Mesenteric fat pad (tissue), 1 donor: ENCODE data around the gene RNASE13. TPM values are rescaled to one million over a fixed set of nuclear protein-coding genes. Genes with fewer than 3 reads are reported as not detected.

ENCODE experiments used
- DNase-seq: peaks from one replicate; pipeline ENCODE4 v3.0.0-alpha.2; 2020; ENCODE audit warnings: low spot score
- total RNA-seq: library from RNA; stranded (reverse); fragmentation: NEBNext Ultra II Directional; extraction: Animal tissue kit (Norgen Biotek cat#: 25700); gene quantifications from one replicate; pipeline ENCODE4 v1.2.1, GENCODE V29; 2021
- donor health status: DM: yes; HTN: yes; CAD: no.

The RNASE13 gene
- total RNA-seq, 1 donor from 2014 or later: not detected

GRCh38 chr14:21066882-21067502, 32.4 kb upstream of the RNASE13 start:
- DNase-seq: no peak

- no peak for DNase-seq
These were observed 28.9 kb upstream of the RNASE13 start for GRCh38 chr14:21063479-21063878.

- DNase-seq: no peak
These were observed 26.7 kb upstream of the RNASE13 start for GRCh38 chr14:21061347-21061668.

- DNase-seq: no peak
These were observed 26.2 kb upstream of the RNASE13 start for GRCh38 chr14:21060614-21061346.

GRCh38 chr14:21059842-21060613, 25.4 kb upstream of the RNASE13 start:
- DNase-seq: no peak

- DNase-seq: no peak
These were observed 24.3 kb upstream of the RNASE13 start for GRCh38 chr14:21058903-21059302.

GRCh38 chr14:21057803-21058675, 23.4 kb upstream of the RNASE13 start, which contains the start of gene RNASE8:
RNASE8 (plus strand) TSS chr14:21057822; CDS start chr14:21057893, 71 bp downstream.
- DNase-seq: no peak

- DNase-seq: no peak
These were observed 22.0 kb upstream of the RNASE13 start for GRCh38 chr14:21056520-21057163.

- no peak for DNase-seq
These were observed 21.0 kb upstream of the RNASE13 start for GRCh38 chr14:21055432-21056117.

GRCh38 chr14:21054768-21055145, 20.1 kb upstream of the RNASE13 start:
- no peak for DNase-seq

- no peak for DNase-seq
These were observed 19.6 kb upstream of the RNASE13 start for GRCh38 chr14:21054123-21054767.

- no peak for DNase-seq
These were observed 18.8 kb upstream of the RNASE13 start for GRCh38 chr14:21053184-21054122.

GRCh38 chr14:21050597-21050996, 16.0 kb upstream of the RNASE13 start:
- DNase-seq: no peak

- DNase-seq: no peak
These were observed 14.7 kb upstream of the RNASE13 start for GRCh38 chr14:21049271-21049673.

GRCh38 chr14:21048638-21049037, 14.0 kb upstream of the RNASE13 start:
- DNase-seq: no peak

- no peak for DNase-seq
These were observed 12.8 kb upstream of the RNASE13 start for GRCh38 chr14:21047378-21047781.

GRCh38 chr14:21043974-21044618, 9.5 kb upstream of the RNASE13 start:
- DNase-seq: no peak

GRCh38 chr14:21043387-21043973, 8.9 kb upstream of the RNASE13 start:
- DNase-seq: no peak
